Kidney (tissue), 14 donors: ENCODE data around the gene C13orf46. TPM values are rescaled to one million over a fixed set of nuclear protein-coding genes. Genes with fewer than 3 reads are reported as not detected.

Experiments
- DNase-seq, 5 donors: peaks; one replicate each; pipeline ENCODE4 v3.0.0-alpha.2; 2013 to 2020
- FAIRE-seq: peaks from 2 replicates; lab custom pipeline; 2012; peaks lifted over from hg19 to GRCh38; lab: Jason Lieb, UNC
- H3K27ac ChIP-seq, 2 donors: one replicate each; pipeline ENCODE4 v1.7.0; 2013; ENCODE audit warnings: low read depth in 2 of 2, low read length in 2 of 2, inconsistent platforms in 1 of 2
- H3K27me3 ChIP-seq: one replicate; pipeline ENCODE4 v1.7.1; 2013; ENCODE audit warnings: low read length, inconsistent platforms; ENCODE audit not compliant: control insufficient read depth, insufficient read depth
- H3K36me3 ChIP-seq, 3 donors: one replicate each; pipeline versions ENCODE4 v1.7.0 to v1.7.1; 2013; ENCODE audit warnings: low read length in 3 of 3, control low read depth in 1 of 3, inconsistent platforms in 1 of 3; ENCODE audit not compliant: insufficient read depth in 3 of 3, control insufficient read depth in 2 of 3
- H3K4me1 ChIP-seq, 3 donors: one replicate each; pipeline versions ENCODE4 v1.7.0 to v1.7.1; 2013; ENCODE audit warnings: low read length in 3 of 3, inconsistent platforms in 1 of 3, low read depth in 1 of 3; ENCODE audit not compliant: control insufficient read depth in 2 of 3, insufficient read depth in 2 of 3
- H3K4me3 ChIP-seq, 3 donors: one replicate each; pipeline versions ENCODE4 v1.7.0 to v1.8.1; 2013; ENCODE audit warnings: low read length in 3 of 3, control low read depth in 1 of 3, inconsistent platforms in 1 of 3
- H3K9ac ChIP-seq, 3 donors: one replicate each; pipeline versions ENCODE4 v1.7.0 to v1.7.1; 2013; ENCODE audit warnings: low read length in 3 of 3, control low read depth in 1 of 3, inconsistent platforms in 1 of 3
- H3K9me3 ChIP-seq, 3 donors: one replicate each; pipeline versions ENCODE4 v1.7.0 to v1.7.1; 2013; ENCODE audit warnings: low read length in 3 of 3, control low read depth in 1 of 3, inconsistent platforms in 1 of 3; ENCODE audit not compliant: control insufficient read depth in 2 of 3, insufficient read depth in 1 of 3
- intact Hi-C: fragments of 100-400 bp; cut with DNase I; formaldehyde crosslinking; loops from one replicate; pipeline ENCODE4 v1.11.1; 2022
- polyA plus RNA-seq: library from polyadenylated mRNA; stranded (reverse); fragments of 350-450 nt; fragmentation: Illumina TruSeq; extraction: RNeasy Lipid Tissue Mini Kit (QIAGEN cat#74804); gene quantifications from one replicate; pipeline ENCODE4 v1.2.3, GENCODE V29; 2014; ENCODE audit warnings: low read depth, low replicate concordance; ENCODE audit not compliant: insufficient read depth
- total RNA-seq: library from RNA; stranded (reverse); fragmentation: NEBNext Ultra II Directional; extraction: Animal tissue kit (Norgen Biotek cat#: 25700); gene quantifications from one replicate; pipeline ENCODE4 v1.2.1, GENCODE V29; 2021
- TF ChIP-seq, protein P1 (sequence below): IDR thresholded peaks from 3 replicates; pipeline ENCODE4 v1.5.1; 2012; ENCODE audit warnings: mild to moderate bottlenecking, moderate library complexity, borderline replicate concordance; ENCODE audit not compliant: insufficient read depth; ENCODE audit errors: extremely low read depth
- donor health status: control.
- donor health status: control.
- donor health status: control.
- donor health status: control.
- donor health status: control.
- donor health status: DM: yes; HTN: yes; CAD: no.
- donor health status: Normal renal cell carcinoma (clear cell type).

Gene C13orf46
- total and polyA plus RNA-seq, 2 donors from 2014 or later: 1.1 TPM; not detected in 1

DNA sequence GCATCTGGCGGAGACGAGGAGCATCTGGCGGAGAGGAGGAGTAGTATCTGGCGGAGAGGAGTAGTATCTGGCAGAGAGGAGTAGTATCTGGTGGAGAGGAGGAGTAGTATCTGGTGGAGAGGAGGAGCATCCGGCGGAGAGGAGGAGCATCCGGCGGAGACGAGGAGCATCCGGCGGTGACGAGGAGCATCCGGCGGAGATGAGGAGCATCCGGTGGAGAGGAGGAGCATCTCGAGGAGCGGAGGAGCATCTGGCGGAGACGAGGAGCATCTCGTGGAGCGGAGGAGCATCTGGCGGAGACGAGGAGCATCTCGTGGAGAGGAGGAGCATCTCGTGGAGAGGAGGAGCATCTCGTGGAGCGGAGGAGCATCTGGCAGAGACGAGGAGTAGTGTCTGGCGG, 18.6 kb downstream of the C13orf46 start:
- TF ChIP-seq, protein P1, sequence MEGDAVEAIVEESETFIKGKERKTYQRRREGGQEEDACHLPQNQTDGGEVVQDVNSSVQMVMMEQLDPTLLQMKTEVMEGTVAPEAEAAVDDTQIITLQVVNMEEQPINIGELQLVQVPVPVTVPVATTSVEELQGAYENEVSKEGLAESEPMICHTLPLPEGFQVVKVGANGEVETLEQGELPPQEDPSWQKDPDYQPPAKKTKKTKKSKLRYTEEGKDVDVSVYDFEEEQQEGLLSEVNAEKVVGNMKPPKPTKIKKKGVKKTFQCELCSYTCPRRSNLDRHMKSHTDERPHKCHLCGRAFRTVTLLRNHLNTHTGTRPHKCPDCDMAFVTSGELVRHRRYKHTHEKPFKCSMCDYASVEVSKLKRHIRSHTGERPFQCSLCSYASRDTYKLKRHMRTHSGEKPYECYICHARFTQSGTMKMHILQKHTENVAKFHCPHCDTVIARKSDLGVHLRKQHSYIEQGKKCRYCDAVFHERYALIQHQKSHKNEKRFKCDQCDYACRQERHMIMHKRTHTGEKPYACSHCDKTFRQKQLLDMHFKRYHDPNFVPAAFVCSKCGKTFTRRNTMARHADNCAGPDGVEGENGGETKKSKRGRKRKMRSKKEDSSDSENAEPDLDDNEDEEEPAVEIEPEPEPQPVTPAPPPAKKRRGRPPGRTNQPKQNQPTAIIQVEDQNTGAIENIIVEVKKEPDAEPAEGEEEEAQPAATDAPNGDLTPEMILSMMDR: no peak
- H3K9me3 ChIP-seq: peaks cover 0 to 8% (median 0%) of the 10 kb centered on the region in 3 donors
- no peak overlapping the region for H3K4me3 ChIP-seq
- no peak overlapping the region for H3K27ac ChIP-seq
- FAIRE-seq (no peak), DNase-seq (peak in 1 of 5 donors; percentile 43)
- no peaks in the 10 kb centered on the region for H3K36me3 ChIP-seq
- no peaks in the 10 kb centered on the region for H3K4me1 ChIP-seq
- intact Hi-C loops: no loop called here
- no peak overlapping the region for H3K9ac ChIP-seq
- no peaks in the 10 kb centered on the region for H3K27me3 ChIP-seq

DNA sequence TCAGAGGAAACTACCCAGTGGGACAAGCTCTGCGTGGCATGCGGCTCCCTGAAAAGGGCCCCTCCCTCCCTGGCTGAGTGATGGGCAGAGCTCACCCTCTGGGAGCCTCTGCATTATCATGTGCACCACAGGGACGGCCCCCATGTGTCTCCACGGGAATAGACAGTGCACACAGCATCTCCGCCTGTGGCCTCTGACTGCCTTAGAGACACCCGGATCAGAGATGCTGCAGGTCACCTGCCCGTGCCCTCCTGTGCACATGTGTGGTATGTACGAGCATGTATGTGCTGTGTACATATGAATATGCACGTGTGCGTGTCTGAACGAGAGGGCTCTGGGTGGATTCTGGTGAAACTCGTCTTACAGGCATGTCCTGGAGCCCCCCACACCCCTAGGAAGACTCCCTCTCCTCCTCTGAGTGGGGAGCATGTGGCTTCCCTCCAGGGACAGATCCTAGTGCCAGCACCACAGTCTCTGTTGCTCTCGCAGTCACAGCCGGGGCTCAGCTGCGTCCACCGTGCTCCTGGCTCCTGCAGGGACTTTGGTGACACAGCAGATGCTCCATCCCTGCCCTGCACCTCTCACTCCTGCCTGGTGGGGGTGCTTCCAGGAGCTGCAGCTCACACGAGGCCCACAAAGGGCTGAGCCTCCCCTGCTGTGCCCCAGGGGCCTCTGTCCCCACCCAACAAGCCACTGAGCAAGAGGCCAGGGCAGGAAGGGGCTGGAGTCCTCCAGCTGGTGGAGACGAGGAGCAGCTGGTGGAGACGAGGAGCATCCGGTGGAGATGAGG, 19.6 kb downstream of the C13orf46 start:
- no peaks in the 10 kb centered on the region for H3K4me1 ChIP-seq
- TF ChIP-seq, protein P1: no peak
- H3K36me3 ChIP-seq: no peaks in the 10 kb centered on the region
- intact Hi-C loops: loop anchor here (5.0 kb wide), 1 partner anchor 268 kb away; no protein-coding TSS in a partner anchor
- H3K4me3 ChIP-seq: no peak overlapping the region
- peaks cover 0 to 3% (median 0%) of the 10 kb centered on the region in 3 donors for H3K9me3 ChIP-seq
- no peaks in the 10 kb centered on the region for H3K27me3 ChIP-seq
- DNase-seq (peak in 1 of 5 donors; percentile 64), FAIRE-seq (no peak)
- no peak overlapping the region for H3K9ac ChIP-seq
- H3K27ac ChIP-seq: no peak overlapping the region

DNA sequence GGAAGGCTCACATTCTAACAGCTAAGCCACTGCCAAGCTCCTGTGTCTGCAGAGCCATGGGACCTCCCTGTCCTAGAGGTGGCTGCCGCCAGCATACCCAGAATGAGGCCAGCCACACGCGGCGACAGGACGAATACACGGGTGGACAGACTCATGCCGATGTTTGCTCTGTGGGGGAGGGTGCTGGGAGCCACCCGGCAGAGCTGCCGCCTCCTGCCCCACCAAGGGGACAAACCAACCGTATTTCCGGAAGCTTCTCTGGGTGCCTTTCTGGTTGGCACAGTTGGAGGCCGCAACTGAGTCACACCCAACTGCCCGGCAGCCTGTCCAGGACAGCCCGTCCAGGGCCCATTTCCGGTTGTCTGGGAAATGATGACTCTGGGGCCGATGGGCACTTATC, 20.3 kb downstream of the C13orf46 start:
- no peak overlapping the region for H3K4me3 ChIP-seq
- FAIRE-seq: no peak
- DNase-seq: peak in 1 of 5 donors; percentile 46
- intact Hi-C loops: loop anchor here (5.0 kb wide), 1 partner anchor 269 kb away; no protein-coding TSS in a partner anchor
- H3K27me3 ChIP-seq: no peaks in the 10 kb centered on the region
- no peaks in the 10 kb centered on the region for H3K9me3 ChIP-seq
- H3K9ac ChIP-seq: no peak overlapping the region
- no peaks in the 10 kb centered on the region for H3K36me3 ChIP-seq
- H3K4me1 ChIP-seq: no peaks in the 10 kb centered on the region
- TF ChIP-seq, protein P1: no peak
- H3K27ac ChIP-seq: no peak overlapping the region
